ENCODE measurements around the gene H2BK1. TPM values are rescaled to one million over a fixed set of nuclear protein-coding genes. Genes with fewer than 3 reads are reported as not detected.

The H2BK1 gene
- total RNA-seq = not detected in 2 replicates

GRCh38 chr7:151210087-151210854, at the start of gene H2BK1:
Gene H2BK1, minus strand, starts transcription at chr7:151210488. Its CDS starts 170 bp downstream, at chr7:151210318.
- DNase-seq (ENCODE audit: low read depth) = no peak

- DNase-seq (ENCODE audit: low read depth) = no peak
Observed at GRCh38 chr7:151257990-151258389, 47.7 kb upstream of the H2BK1 start.

DNA sequence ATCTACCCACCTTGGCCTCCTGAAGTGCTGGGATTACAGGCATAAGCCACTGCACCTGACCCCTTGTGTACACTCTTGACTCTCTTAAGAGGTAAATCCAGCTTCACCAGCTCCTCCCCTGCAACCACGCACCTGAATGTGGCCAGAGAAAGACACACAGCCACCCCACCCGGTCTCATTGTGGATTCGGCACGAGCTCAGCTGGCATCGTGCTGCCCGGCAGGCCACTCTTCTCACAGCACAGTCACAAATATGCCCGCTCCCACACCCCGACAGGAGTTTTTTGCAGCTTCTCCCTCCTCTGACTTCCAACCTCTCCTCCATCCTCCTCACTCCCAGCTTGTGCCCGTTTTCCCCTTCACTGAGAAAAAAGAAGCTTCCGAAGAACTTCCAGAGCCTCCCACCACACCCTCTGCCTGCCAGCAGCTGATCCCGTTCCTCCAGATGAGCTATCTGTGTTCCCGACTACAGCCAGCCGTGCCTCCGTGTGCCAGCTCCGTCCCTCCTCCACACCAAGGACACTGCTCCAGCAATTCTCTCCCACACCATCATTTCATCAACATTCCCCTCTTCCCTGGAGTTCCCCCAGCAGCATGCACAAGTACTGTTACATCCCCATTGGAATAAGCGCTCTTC, 46.2 kb upstream of the H2BK1 start:
- DNase-seq (ENCODE audit: low read depth) = no peak

GRCh38 chr7:151255390-151255789, 45.1 kb upstream of the H2BK1 start:
- DNase-seq (ENCODE audit: low read depth) = no peak

DNA sequence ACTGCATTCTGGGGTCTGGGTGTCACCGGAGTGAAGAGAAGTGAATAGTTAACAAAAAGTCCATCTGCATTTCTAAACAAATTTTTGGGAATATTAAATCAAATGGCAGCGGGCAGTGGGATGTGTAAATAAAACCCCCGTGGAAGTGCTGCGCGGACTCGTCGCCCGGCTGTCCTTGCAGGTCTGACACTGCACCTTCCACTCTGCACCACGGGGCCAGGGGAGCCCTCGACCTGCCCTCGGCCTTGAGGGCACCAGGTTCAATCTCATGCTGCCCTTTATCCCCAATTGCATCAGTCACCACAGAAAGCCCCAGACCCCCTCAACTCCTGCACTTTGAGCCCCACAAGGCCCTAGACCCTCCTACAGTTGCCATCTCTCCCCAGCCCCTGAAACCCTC, 44.6 kb upstream of the H2BK1 start:
- no peak for DNase-seq (ENCODE audit: low read depth)

- DNase-seq (ENCODE audit: low read depth) = no peak
Observed at GRCh38 chr7:151254316-151254715, 44.0 kb upstream of the H2BK1 start.

DNA sequence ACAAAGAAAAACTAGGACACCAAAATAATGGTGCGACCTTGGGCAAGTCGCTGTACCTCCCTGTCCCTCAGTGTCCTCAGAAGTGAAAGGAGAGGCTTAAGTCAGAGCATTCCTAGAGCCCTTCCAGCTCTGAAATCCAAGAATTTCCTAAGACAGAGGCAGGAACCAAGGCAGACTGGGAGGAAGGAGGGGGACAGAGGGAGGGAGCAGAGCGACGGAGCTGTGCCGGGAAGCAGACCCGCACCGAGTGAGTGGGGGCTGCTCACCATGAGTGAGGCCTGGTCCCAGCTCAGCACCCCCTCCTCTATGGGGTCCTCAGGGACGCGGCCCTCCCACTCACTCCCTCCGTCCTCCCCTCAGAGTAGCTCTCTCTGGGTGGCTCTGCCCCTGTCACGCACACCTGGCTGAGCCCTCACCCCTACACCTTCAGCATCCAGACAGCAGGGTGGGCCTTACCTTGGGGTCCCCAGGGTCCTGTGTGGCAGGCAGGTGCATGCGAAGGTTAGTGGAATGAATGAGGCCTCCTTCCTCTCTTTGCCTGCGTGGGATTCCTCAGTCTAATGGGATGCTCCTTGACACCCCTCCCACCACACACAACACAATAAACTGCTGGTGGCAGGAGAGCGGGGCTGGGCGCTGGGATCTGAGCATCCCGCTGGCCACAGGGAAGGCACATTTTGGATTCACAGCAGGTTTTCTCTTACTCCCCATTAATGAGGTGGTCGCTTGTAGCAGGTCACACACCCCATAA, 42.8 kb upstream of the H2BK1 start:
- DNase-seq (ENCODE audit: low read depth) = no peak

DNA sequence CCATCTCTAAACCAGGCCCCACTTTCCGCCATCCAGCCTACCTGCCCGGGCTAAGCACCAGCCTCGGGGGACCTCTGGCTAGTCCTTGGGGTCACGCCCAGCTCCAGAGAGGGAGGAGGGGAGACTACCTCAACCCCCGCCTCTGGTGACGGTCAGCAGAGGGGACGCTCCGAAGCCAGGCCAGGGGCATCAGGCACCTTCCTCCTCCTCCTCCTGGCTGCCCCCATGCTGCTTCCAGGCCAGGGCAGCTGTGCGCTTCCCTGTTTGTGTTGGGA, 42.2 kb upstream of the H2BK1 start:
- no peak for DNase-seq (ENCODE audit: low read depth)

GRCh38 chr7:151251689-151252560, 41.6 kb upstream of the H2BK1 start:
- no peak for DNase-seq (ENCODE audit: low read depth)

GRCh38 chr7:151251328-151251688, 41.0 kb upstream of the H2BK1 start:
- no peak for DNase-seq (ENCODE audit: low read depth)

- DNase-seq (ENCODE audit: low read depth) = no peak
Observed at GRCh38 chr7:151250181-151251132, 40.2 kb upstream of the H2BK1 start.

DNA sequence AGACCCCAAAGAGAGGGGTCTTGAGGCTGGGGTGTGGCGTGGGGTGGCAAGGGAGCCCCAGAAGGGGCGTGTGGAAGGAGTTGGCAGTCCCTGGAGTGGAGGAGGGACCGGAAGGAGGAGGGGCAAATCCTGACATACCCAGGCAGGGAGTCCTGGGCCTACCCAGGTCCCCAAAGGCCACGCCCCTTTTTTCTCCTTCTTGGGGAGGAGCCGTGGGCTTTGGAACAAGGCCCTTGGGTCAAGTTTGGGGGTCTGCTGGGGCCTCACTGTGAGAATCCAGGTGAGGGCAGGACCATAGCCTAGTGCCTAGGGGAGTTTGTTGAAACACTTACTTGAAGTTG, 39.4 kb upstream of the H2BK1 start:
- no peak for DNase-seq (ENCODE audit: low read depth)

- no peak for DNase-seq (ENCODE audit: low read depth)
Observed at GRCh38 chr7:151249034-151249731, 38.9 kb upstream of the H2BK1 start.

GRCh38 chr7:151248346-151249033, 38.2 kb upstream of the H2BK1 start, which contains the start of gene SMARCD3:
Gene SMARCD3, minus strand, starts transcription at chr7:151248694. Its CDS starts 132 bp downstream, at chr7:151248562.
- no peak for DNase-seq (ENCODE audit: low read depth)

GRCh38 chr7:151247611-151248345, 37.5 kb upstream of the H2BK1 start:
- DNase-seq (ENCODE audit: low read depth) = no peak

- no peak for DNase-seq (ENCODE audit: low read depth)
Observed at GRCh38 chr7:151246851-151247580, 36.7 kb upstream of the H2BK1 start.

- no peak for DNase-seq (ENCODE audit: low read depth)
Observed at GRCh38 chr7:151246102-151246850, 36.0 kb upstream of the H2BK1 start.
